ENCODE measurements around the gene BEST1. TPM values are rescaled to one million over a fixed set of nuclear protein-coding genes. Genes with fewer than 3 reads are reported as not detected.
A peak's percentile ranks its signal among the peaks of the same experiment; 100 is the strongest.

BEST1 gene
- total RNA-seq, 1 donor, result 8.0 TPM

GRCh38 chr11:61954106-61954850, 4.1 kb downstream of the BEST1 start:
- peak overlapping the region; percentile 85 for H3K4me2 ChIP-seq (ENCODE audit: insufficient read depth, low read length)
- peak overlapping the region; percentile 87 for H2AFZ ChIP-seq (ENCODE audit: low read length)
- H3K79me2 ChIP-seq (ENCODE audit: insufficient read depth, low read length), result peaks cover 5% of the 10 kb centered on the region
- H3K36me3 ChIP-seq (ENCODE audit: insufficient read depth, low read length), result peaks cover 3% of the 10 kb centered on the region
- H3K9me3 ChIP-seq (ENCODE audit: low read depth, low read length), result no peaks in the 10 kb centered on the region
- no peaks in the 10 kb centered on the region for H4K20me1 ChIP-seq (ENCODE audit: insufficient read depth, low read length)
- DNase-seq (ENCODE audit: insufficient read length, low spot score, missing footprints), result no peak
- peak overlapping the region; percentile 40 for H3K27ac ChIP-seq (ENCODE audit: low read depth, low read length)
- H3K27me3 ChIP-seq (ENCODE audit: insufficient read depth, low read length), result no peaks in the 10 kb centered on the region
- H3K4me1 ChIP-seq (ENCODE audit: insufficient read depth, low read length), result peaks cover 19% of the 10 kb centered on the region
- H3K4me3 ChIP-seq (ENCODE audit: insufficient read depth, low read length), result peak overlapping the region; percentile 67
- no peak for TF ChIP-seq CTCF (IDR thresholded peaks at IDR 0.05; ENCODE audit: extremely low read depth, low read depth, low read length)

GRCh38 chr11:61954851-61955421, 4.8 kb downstream of the BEST1 start:
- peak overlapping the region; percentile 85 for H3K4me2 ChIP-seq (ENCODE audit: insufficient read depth, low read length)
- DNase-seq (ENCODE audit: insufficient read length, low spot score, missing footprints), result peak; percentile 96
- peak overlapping the region; percentile 67 for H3K4me3 ChIP-seq (ENCODE audit: insufficient read depth, low read length)
- no peaks in the 10 kb centered on the region for H3K9me3 ChIP-seq (ENCODE audit: low read depth, low read length)
- no peaks in the 10 kb centered on the region for H4K20me1 ChIP-seq (ENCODE audit: insufficient read depth, low read length)
- H2AFZ ChIP-seq (ENCODE audit: low read length), result peak overlapping the region; percentile 87
- H3K27ac ChIP-seq (ENCODE audit: low read depth, low read length), result peak overlapping the region; percentile 40
- TF ChIP-seq CTCF (IDR thresholded peaks at IDR 0.05; ENCODE audit: extremely low read depth, low read depth, low read length), result peak; percentile 17
- H3K4me1 ChIP-seq (ENCODE audit: insufficient read depth, low read length), result peaks cover 15% of the 10 kb centered on the region
- H3K27me3 ChIP-seq (ENCODE audit: insufficient read depth, low read length), result no peaks in the 10 kb centered on the region
- H3K36me3 ChIP-seq (ENCODE audit: insufficient read depth, low read length), result peaks cover 3% of the 10 kb centered on the region
- H3K79me2 ChIP-seq (ENCODE audit: insufficient read depth, low read length), result peaks cover 5% of the 10 kb centered on the region

- Histone ChIP-seq H3K4me3 (ENCODE audit: insufficient read depth, low read length) (peak overlapping the region; percentile 67), H3K36me3 (ENCODE audit: insufficient read depth, low read length) (peaks cover 3% of the 10 kb centered on the region), H3K79me2 (ENCODE audit: insufficient read depth, low read length) (peaks cover 5% of the 10 kb centered on the region), H3K4me1 (ENCODE audit: insufficient read depth, low read length) (peaks cover 14% of the 10 kb centered on the region), H4K20me1 (ENCODE audit: insufficient read depth, low read length) (no peaks in the 10 kb centered on the region), H3K4me2 (ENCODE audit: insufficient read depth, low read length) (peak overlapping the region; percentile 85), H3K27ac (ENCODE audit: low read depth, low read length) (peak overlapping the region; percentile 40), H3K27me3 (ENCODE audit: insufficient read depth, low read length) (no peaks in the 10 kb centered on the region), H3K9me3 (ENCODE audit: low read depth, low read length) (no peaks in the 10 kb centered on the region), H2AFZ (ENCODE audit: low read length) (peak overlapping the region; percentile 87)
- TF ChIP-seq CTCF (IDR thresholded peaks at IDR 0.05; ENCODE audit: extremely low read depth, low read depth, low read length), result no peak
- DNase-seq (ENCODE audit: insufficient read length, low spot score, missing footprints), result no peak
These were observed 5.4 kb downstream of the BEST1 start for GRCh38 chr11:61955422-61956135.

Measured in osteoblast (primary cell).